RWPE1 (cell line): Measurements from ENCODE around the gene CEP135.

Experiments used
- CTCF ChIA-PET: fragments of 350-600 bp; sonication (Branson Sonifier 250); formaldehyde crosslinking; extraction: SDS; loops from one replicate; lab custom pipeline; 2021; lab: Yijun Ruan, JAX
- POLR2A ChIA-PET: fragments of 400-600 bp; formaldehyde crosslinking; extraction: SDS; loops from one replicate; lab custom pipeline; 2020; ENCODE audit warnings: antibody characterized with exemption; ENCODE audit not compliant: low non-redundant PET; lab: Yijun Ruan, JAX
- DNase-seq: peaks from one replicate; pipeline ENCODE4 v3.0.0; 2012; ENCODE audit warnings: low spot score
- H3K27ac ChIP-seq: fragments of 450-650 bp; 2 replicates; pipeline ENCODE4 v1.5.1; 2017
- CTCF ChIP-seq: fragments of 450-650 bp; conservative IDR thresholded peaks from 2 replicates; pipeline ENCODE4 v1.5.1; 2017; ENCODE audit warnings: low read depth, mild to moderate bottlenecking

The CEP135 gene

GRCh38 chr4:56026596-56026995, 77.9 kb downstream of the CEP135 start:
- TF ChIP-seq CTCF: no peak
- ChIA-PET CTCF (no interaction called here), POLR2A (no interaction called here)
- H3K27ac ChIP-seq: no peak overlapping the region
- peak; percentile 42 for DNase-seq

DNA sequence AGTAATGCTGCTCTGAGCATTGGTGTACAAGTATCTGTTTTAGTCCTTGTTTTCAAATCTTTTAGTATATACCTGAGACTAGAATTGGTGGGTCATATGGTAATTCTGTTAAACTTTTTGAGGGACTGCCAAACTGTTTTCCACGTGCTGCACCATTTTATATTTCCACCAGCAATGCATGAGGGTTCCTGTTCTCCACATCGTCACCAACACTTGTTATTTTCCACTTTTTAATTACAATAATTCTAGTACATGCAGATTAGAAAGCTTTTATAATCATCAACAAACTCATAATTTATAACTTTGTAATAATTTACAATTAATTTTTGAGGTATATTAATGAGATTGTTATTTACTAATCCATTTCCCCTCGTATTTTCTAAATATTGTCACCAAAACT, 79.4 kb downstream of the CEP135 start:
- no peak for DNase-seq
- no peak overlapping the region for H3K27ac ChIP-seq
- CTCF ChIA-PET: no interaction called here
- POLR2A ChIA-PET: no interaction called here
- no peak for TF ChIP-seq CTCF

GRCh38 chr4:56038487-56039162, 89.9 kb downstream of the CEP135 start:
- ChIA-PET POLR2A (no interaction called here), CTCF (interaction anchor here (0.6 kb wide), 1 partner anchor 84 kb away, joined by 3 read pairs; no protein-coding TSS in a partner anchor)
- H3K27ac ChIP-seq: no peak overlapping the region
- TF ChIP-seq CTCF: no peak
- no peak for DNase-seq

GRCh38 chr4:56040842-56041241, 92.1 kb downstream of the CEP135 start:
- TF ChIP-seq CTCF: no peak

GRCh38 chr4:56042225-56042624, 93.5 kb downstream of the CEP135 start:
- no peak for DNase-seq
- no peak for TF ChIP-seq CTCF
- ChIA-PET CTCF (no interaction called here), POLR2A (no interaction called here)
- no peak overlapping the region for H3K27ac ChIP-seq

More at GRCh38 chr4:56040842-56041241, 92.1 kb downstream of the CEP135 start:
- POLR2A ChIA-PET: no interaction called here
- no peak overlapping the region for H3K27ac ChIP-seq
- DNase-seq: no peak
- CTCF ChIA-PET: no interaction called here

- CTCF ChIA-PET: no interaction called here
- no peak overlapping the region for H3K27ac ChIP-seq
- DNase-seq: peak; percentile 8
- POLR2A ChIA-PET: no interaction called here
- no peak for TF ChIP-seq CTCF
These were observed 99.6 kb downstream of the CEP135 start for GRCh38 chr4:56048383-56048701.
